B cell (primary cell): ENCODE results near the gene GLRA1. TPM values are rescaled to one million over a fixed set of nuclear protein-coding genes. Genes with fewer than 3 reads are reported as not detected.

ENCODE experiments used
- ATAC-seq: fragments of 200-7000 bp; cut with Tn5 transposase; one replicate; pipeline ENCODE4 v1.10.0; 2021; ENCODE audit warnings: low read depth, mild to moderate bottlenecking, moderate number of reproducible peaks, moderate library complexity
- CTCF ChIA-PET: fragments of 350-600 bp; sonication (Branson Sonifier 250); formaldehyde crosslinking; loops from one replicate; lab custom pipeline; 2021; ENCODE audit warnings: antibody characterized with exemption, inconsistent platforms; lab: Charles Lee
- POLR2A ChIA-PET: fragments of 350-600 bp; sonication (Branson Sonifier 250); formaldehyde crosslinking; loops from one replicate; lab custom pipeline; 2021; ENCODE audit warnings: antibody characterized with exemption; lab: Charles Lee
- DNase-seq: peaks from one replicate; pipeline ENCODE4 v3.0.0; 2013
- H2AFZ ChIP-seq: 2 replicates; pipeline ENCODE4 v1.6.1; 2012; ENCODE audit warnings: mild to moderate bottlenecking, low read depth, low read length; ENCODE audit not compliant: insufficient read depth, poor library complexity, severe bottlenecking
- H3K27ac ChIP-seq, 2 donors: 1 replicate in 1 of 2; 2 replicates in 1 of 2; pipeline ENCODE4 v1.5.1; 2012 to 2013; ENCODE audit warnings: low read length in 2 of 2, mild to moderate bottlenecking in 2 of 2, moderate library complexity in 1 of 2
- H3K27me3 ChIP-seq, 4 experiments: fragments of 200-600 bp in 1 of 4; sonication (generic) in 1 of 4; replicated peaks in 1 of 4; 1 replicate in 2 of 4; 2 replicates in 2 of 4; pipeline versions ENCODE4 v1.6.1 to v1.7.0; 2013 to 2016; ENCODE audit warnings: low read length in 3 of 4, mild to moderate bottlenecking in 2 of 4, mixed read lengths in 1 of 4, moderate library complexity in 1 of 4; ENCODE audit not compliant: insufficient read depth in 4 of 4, control insufficient read depth in 3 of 4; ENCODE audit errors: control extremely low read depth in 1 of 4
- H3K36me3 ChIP-seq, 2 experiments: replicated peaks in 1 of 2; 1 replicate in 1 of 2; 2 replicates in 1 of 2; pipeline versions ENCODE4 v1.6.1 to v1.7.1; 2013; ENCODE audit warnings: low read length in 1 of 2; ENCODE audit not compliant: insufficient read depth in 2 of 2, control insufficient read depth in 1 of 2; ENCODE audit errors: control extremely low read depth in 1 of 2, extremely low read depth in 1 of 2
- H3K4me1 ChIP-seq, 2 donors: fragments of 200-600 bp in 1 of 2; sonication (generic) in 1 of 2; 1 replicate in 1 of 2; 2 replicates in 1 of 2; pipeline versions ENCODE4 v1.5.1 to v1.6.1; 2013 to 2017; ENCODE audit warnings: low read length in 2 of 2; ENCODE audit not compliant: control insufficient read depth in 2 of 2, insufficient read depth in 2 of 2
- H3K4me2 ChIP-seq: replicated peaks from 2 replicates; pipeline ENCODE3; 2012; ENCODE audit warnings: mild to moderate bottlenecking, low read depth, low read length; ENCODE audit not compliant: poor library complexity, severe bottlenecking
- H3K4me3 ChIP-seq, 5 experiments: fragments of 200-600 bp in 1 of 5; sonication (generic) in 1 of 5; 1 replicate in 3 of 5; 2 replicates in 2 of 5; pipeline versions ENCODE4 v1.5.1 to v1.7.0; 2011 to 2016; ENCODE audit warnings: low read length in 4 of 5, mild to moderate bottlenecking in 4 of 5, low read depth in 2 of 5, control low read depth in 1 of 5, moderate library complexity in 1 of 5; ENCODE audit not compliant: insufficient read depth in 1 of 5; ENCODE audit errors: control extremely low read depth in 1 of 5, extremely low read depth in 1 of 5
- H3K79me2 ChIP-seq: fragments of 200-600 bp; sonication (generic); one replicate; pipeline ENCODE4 v1.6.0; 2016; ENCODE audit warnings: low read length; ENCODE audit not compliant: control insufficient read depth, insufficient read depth
- H3K9ac ChIP-seq: fragments of 200-600 bp; sonication (generic); 2 replicates; pipeline ENCODE4 v1.6.1; 2017; ENCODE audit warnings: mild to moderate bottlenecking, low read length, moderate library complexity
- H3K9me3 ChIP-seq, 3 donors: one replicate each; pipeline versions ENCODE4 v1.6.1 to v1.7.1; 2013; ENCODE audit warnings: low read length in 2 of 3; ENCODE audit not compliant: control insufficient read depth in 2 of 3, insufficient read depth in 1 of 3; ENCODE audit errors: control extremely low read depth in 1 of 3
- H4K20me1 ChIP-seq: 2 replicates; pipeline ENCODE4 v1.6.0; 2012; ENCODE audit warnings: mild to moderate bottlenecking, low read length; ENCODE audit not compliant: insufficient read depth, control insufficient read depth, poor library complexity, severe bottlenecking
- H3K27ac Mint-ChIP-seq: one replicate; pipeline ENCODE4 v1.8.0; 2021; ENCODE audit warnings: mixed read lengths
- H3K27me3 Mint-ChIP-seq: one replicate; pipeline ENCODE4 v1.8.0; 2021; ENCODE audit warnings: mixed read lengths
- H3K4me1 Mint-ChIP-seq: one replicate; pipeline ENCODE4 v1.8.0; 2021; ENCODE audit warnings: mixed read lengths
- H3K4me3 Mint-ChIP-seq: one replicate; pipeline ENCODE4 v1.8.0; 2021; ENCODE audit warnings: mixed read lengths
- H3K9me3 Mint-ChIP-seq: one replicate; pipeline ENCODE4 v1.8.0; 2022; ENCODE audit warnings: mixed read lengths; ENCODE audit not compliant: insufficient read depth
- EZH2 ChIP-seq: IDR thresholded peaks from 2 replicates; pipeline ENCODE4 v1.6.1; 2012; ENCODE audit warnings: borderline replicate concordance, low read depth, mild to moderate bottlenecking, moderate library complexity, low read length; ENCODE audit not compliant: insufficient read depth, poor library complexity, severe bottlenecking
- WGBS: methylation state at CpG from one replicate; pipeline ENCODE4 v1.1.5; 2013; ENCODE audit warnings: missing lambda C conversion rate; ENCODE audit not compliant: insufficient coverage; 5-methylcytosine and 5-hydroxymethylcytosine counted together
- intact Hi-C: fragments of 100-400 bp; cut with micrococcal nuclease; formaldehyde crosslinking; loops from one replicate; pipeline ENCODE4 v1.10.0; 2022
- polyA plus RNA-seq: library from polyadenylated mRNA; depleted of rRNA; stranded (reverse); fragments of >200 nt; gene quantifications from 2 replicates; pipeline ENCODE4 v1.2.3, GENCODE V29; 2012
- total RNA-seq, 2 donors: library from RNA; stranded (reverse); fragments of 120-200 nt in 1 of 2; gene quantifications; 1 replicate in 1 of 2; 2 replicates in 1 of 2; pipeline versions ENCODE4 v1.2.3 to v1.2.4, GENCODE V29; 2013 to 2022
- TF ChIP-seq, protein P1 (sequence below): fragments of 200-600 bp; IDR thresholded peaks from one replicate; pipeline ENCODE4 v1.8.0; 2022; ENCODE audit warnings: antibody characterized with exemption, mild to moderate bottlenecking

The GLRA1 gene
- total and polyA plus RNA-seq, 2 donors (not counting 1 experiment from before 2014, with no cell fraction given), result not detected

DNA sequence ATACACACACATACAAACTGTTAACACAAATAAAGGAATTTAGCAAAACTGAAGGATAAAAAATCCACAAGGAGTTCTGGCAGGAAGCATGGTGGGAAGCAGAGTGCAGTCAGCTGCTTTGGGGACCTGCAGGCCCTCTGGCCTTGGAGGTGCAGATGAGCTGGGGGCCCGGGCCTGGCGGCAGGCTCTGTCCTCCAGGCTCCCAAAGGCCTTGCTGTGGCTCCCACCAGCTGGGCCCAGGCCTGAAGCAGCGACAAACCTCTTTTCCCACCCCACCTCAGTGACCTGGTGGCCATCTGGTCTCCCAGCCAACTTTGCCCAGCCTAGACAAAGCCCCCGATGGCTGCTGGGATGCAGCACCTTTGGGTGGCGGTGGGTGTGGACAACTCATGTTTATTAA is 67.8 kb downstream of the GLRA1 start:
- H3K79me2 ChIP-seq, result no peaks in the 10 kb centered on the region
- H2AFZ ChIP-seq, result no peak overlapping the region
- Mint-ChIP-seq H3K4me1 (no peaks in the 10 kb centered on the region), H3K27me3 (no peaks in the 10 kb centered on the region), H3K27ac (no peak overlapping the region), H3K4me3 (no peak overlapping the region), H3K9me3 (no peaks in the 10 kb centered on the region)
- H3K4me1 ChIP-seq, result no peaks in the 10 kb centered on the region
- 94% methylated on average over 5 of the region's 5 CpGs for WGBS
- ATAC-seq, result no peak
- no peaks in the 10 kb centered on the region for H4K20me1 ChIP-seq
- H3K9me3 ChIP-seq, result no peaks in the 10 kb centered on the region
- POLR2A ChIA-PET, result no interaction called here
- no peak for DNase-seq
- no peaks in the 10 kb centered on the region for H3K36me3 ChIP-seq
- intact Hi-C loops, result no loop called here
- no peak for TF ChIP-seq EZH2
- TF ChIP-seq, protein P1, sequence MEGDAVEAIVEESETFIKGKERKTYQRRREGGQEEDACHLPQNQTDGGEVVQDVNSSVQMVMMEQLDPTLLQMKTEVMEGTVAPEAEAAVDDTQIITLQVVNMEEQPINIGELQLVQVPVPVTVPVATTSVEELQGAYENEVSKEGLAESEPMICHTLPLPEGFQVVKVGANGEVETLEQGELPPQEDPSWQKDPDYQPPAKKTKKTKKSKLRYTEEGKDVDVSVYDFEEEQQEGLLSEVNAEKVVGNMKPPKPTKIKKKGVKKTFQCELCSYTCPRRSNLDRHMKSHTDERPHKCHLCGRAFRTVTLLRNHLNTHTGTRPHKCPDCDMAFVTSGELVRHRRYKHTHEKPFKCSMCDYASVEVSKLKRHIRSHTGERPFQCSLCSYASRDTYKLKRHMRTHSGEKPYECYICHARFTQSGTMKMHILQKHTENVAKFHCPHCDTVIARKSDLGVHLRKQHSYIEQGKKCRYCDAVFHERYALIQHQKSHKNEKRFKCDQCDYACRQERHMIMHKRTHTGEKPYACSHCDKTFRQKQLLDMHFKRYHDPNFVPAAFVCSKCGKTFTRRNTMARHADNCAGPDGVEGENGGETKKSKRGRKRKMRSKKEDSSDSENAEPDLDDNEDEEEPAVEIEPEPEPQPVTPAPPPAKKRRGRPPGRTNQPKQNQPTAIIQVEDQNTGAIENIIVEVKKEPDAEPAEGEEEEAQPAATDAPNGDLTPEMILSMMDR, result no peak
- peaks cover 0 to 4% (median 0%) of the 10 kb centered on the region in 4 experiments for H3K27me3 ChIP-seq
- CTCF ChIA-PET, result no interaction called here
- no peak overlapping the region for H3K27ac ChIP-seq
- no peak overlapping the region for H3K9ac ChIP-seq
- H3K4me2 ChIP-seq, result no peak overlapping the region
- H3K4me3 ChIP-seq, result no peak overlapping the region

DNA sequence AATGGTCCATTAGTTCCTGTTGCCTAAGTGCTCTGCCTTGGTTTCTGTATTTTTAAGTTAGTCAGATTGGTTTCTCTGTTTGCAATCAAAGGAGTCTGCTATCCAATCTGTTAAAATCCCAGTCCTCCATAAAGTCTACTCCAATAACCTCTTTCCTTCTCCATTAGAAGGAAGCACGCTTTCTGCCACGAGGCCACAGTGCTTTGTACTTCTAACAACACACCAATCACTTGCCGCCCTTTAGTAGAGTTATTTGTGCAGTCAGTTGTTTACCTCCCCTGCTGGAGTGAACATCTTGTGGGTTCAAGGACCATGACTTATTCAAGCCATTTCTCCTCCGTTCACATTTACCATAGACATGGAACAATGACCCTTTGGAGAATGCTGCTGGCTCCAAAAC is 69.0 kb downstream of the GLRA1 start:
- no peak for TF ChIP-seq EZH2
- TF ChIP-seq, protein P1, result no peak
- Mint-ChIP-seq H3K9me3 (no peaks in the 10 kb centered on the region), H3K4me3 (no peak overlapping the region), H3K4me1 (no peaks in the 10 kb centered on the region), H3K27ac (no peak overlapping the region), H3K27me3 (no peaks in the 10 kb centered on the region)
- Histone ChIP-seq H4K20me1 (no peaks in the 10 kb centered on the region), H3K4me2 (no peak overlapping the region), H3K9me3 (no peaks in the 10 kb centered on the region), H2AFZ (no peak overlapping the region), H3K79me2 (no peaks in the 10 kb centered on the region), H3K9ac (no peak overlapping the region), H3K27ac (no peak overlapping the region), H3K27me3 (peaks cover 0 to 4% (median 0%) of the 10 kb centered on the region in 4 experiments), H3K4me3 (no peak overlapping the region), H3K36me3 (no peaks in the 10 kb centered on the region), H3K4me1 (no peaks in the 10 kb centered on the region)
- intact Hi-C loops, result no loop called here
- no CpG with 5 or more reads among the region's 4 CpGs for WGBS
- CTCF ChIA-PET, result no interaction called here
- ATAC-seq (no peak), DNase-seq (no peak)
- POLR2A ChIA-PET, result no interaction called here
